Measurements from ENCODE around the gene PLEKHG4B.
"Not testable (repeated sequence)": the region's sequence is repeated elsewhere in the genome, so short reads cannot be mapped to it uniquely, and the experiment has no call there.

DNA sequence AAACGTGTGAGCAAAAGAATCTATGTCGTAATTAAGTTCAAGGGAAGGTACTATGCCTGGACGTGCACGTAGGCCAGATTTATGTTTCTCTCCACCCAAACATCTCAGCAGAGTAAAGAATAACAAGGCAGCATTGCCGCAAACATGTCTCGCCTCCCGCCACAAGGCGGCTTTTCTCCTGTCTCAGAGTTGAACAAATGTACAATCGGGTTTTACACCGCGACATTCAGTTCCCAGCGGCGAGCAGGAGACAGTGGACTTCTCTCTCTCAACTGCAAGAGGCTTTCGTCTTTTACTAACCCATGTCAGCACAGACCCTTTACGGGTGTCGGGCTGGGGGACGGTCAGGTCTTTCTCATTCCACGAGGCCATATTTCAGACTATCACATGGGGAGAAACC lies 105.1 kb downstream of the PLEKHG4B start:
- TF ChIP-seq EZH2 (optimal IDR thresholded peaks at IDR 0.05; ENCODE audit: low read depth, low read length); EZH2phosphoT487 (IDR thresholded peaks at IDR 0.05; ENCODE audit: low read length): not testable (repeated sequence)
- TF ChIP-seq, protein P1, sequence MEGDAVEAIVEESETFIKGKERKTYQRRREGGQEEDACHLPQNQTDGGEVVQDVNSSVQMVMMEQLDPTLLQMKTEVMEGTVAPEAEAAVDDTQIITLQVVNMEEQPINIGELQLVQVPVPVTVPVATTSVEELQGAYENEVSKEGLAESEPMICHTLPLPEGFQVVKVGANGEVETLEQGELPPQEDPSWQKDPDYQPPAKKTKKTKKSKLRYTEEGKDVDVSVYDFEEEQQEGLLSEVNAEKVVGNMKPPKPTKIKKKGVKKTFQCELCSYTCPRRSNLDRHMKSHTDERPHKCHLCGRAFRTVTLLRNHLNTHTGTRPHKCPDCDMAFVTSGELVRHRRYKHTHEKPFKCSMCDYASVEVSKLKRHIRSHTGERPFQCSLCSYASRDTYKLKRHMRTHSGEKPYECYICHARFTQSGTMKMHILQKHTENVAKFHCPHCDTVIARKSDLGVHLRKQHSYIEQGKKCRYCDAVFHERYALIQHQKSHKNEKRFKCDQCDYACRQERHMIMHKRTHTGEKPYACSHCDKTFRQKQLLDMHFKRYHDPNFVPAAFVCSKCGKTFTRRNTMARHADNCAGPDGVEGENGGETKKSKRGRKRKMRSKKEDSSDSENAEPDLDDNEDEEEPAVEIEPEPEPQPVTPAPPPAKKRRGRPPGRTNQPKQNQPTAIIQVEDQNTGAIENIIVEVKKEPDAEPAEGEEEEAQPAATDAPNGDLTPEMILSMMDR (IDR thresholded peaks at IDR 0.05; ENCODE audit: low read length): not testable (repeated sequence)

Measured in MM.1S (cell line).